ENCODE data around the gene INPP1.
A peak's percentile ranks its signal among the peaks of the same experiment; 100 is the strongest.

INPP1 gene

DNA sequence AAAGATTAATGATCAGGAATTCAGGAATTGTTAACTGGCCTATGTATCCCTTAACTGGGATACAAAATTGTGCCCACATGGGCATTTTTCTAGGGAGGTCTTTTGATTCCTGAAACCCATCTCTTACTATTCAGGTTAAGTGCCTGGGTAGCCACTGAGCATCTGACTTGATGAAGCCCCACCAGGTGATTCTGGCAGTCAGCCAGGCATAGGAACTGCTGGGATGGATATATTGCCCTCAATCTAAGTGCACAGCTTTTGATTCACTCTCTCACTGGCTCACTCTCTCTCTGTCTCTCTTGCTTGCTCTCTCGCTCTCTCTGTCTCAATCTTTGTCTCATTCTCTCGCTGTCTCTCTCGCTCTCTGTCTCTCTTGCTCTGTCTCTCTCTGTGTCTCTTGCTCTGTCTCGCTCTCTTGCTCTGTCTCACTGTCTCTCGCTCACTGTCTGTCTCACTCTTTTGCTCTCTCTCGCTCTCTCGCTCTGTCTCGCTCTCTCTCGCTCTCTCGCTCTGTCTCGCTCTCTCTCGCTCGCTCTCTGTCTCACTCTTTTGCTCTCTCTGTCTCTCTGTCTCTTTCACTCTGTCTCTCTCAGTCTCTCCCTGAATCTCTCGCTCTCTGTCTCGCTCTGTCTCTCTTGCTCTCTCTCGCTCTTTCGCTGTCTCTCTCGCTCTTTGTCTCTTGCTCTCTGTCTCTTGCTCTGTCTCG, 22.3 kb downstream of the INPP1 start:
- no peak for DNase-seq

DNA sequence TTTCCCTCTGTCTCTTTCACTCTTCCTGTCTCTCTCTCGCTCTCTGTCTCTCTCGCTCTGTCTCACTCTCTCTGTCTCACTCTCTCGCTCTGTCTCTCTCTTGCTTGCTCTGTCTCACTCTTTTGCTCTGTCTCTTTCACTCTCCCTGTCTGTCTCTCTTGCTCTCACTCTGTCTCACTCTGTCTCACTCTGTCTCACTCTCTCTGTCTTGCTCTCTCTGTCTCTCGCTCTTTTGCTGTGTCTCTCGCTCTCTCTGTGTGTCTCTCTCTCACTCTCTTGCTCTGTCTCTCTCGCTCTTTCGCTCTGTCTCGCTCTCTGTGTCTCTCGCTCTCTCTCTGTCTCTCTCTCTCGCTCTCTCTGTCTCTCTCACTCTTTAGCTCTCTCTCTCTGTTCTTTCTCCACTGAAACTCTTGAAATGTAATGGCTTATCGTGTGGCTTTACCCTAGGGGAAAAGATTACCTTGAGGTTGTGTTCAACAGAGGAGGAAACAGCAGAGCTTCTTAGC, 22.9 kb downstream of the INPP1 start:
- no peak for DNase-seq

DNA sequence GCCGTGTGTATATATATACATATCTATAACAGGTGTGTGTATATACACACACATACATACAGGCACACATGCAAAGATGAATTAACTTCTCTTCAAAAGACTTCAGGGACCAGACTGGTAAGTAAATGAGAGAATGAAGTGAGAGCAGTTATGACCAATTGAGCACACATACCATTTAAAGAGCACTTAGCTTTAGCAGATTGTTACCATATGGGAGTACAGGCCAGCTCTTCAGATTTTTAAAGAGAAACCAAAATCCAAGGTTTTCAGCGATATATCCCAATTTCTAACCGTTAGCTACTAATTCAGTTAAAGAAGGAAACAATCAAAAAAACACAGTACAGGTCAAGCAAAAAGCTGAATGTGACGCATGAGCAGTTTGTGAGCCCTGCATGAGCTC, 23.7 kb downstream of the INPP1 start:
- DNase-seq, result no peak

DNA sequence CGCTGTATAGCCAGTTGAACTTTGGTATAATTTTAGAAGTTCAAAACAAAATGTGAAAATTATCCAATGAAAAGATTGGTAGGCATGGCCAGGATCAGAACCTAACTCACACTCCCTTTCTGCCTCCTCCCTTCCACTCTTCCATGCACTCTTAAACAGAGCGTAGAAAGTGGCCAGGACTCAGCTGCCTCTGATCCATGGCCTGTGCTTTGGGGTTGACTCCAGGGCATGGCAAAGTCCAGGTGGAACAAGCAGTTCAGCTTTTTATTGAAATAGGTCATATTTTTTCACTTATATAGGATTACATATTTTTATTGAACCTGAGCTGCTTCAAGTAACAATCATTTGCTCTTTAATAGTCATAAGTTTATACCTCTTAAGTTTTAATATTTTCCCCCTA, 26.2 kb downstream of the INPP1 start:
- no peak for DNase-seq

DNA sequence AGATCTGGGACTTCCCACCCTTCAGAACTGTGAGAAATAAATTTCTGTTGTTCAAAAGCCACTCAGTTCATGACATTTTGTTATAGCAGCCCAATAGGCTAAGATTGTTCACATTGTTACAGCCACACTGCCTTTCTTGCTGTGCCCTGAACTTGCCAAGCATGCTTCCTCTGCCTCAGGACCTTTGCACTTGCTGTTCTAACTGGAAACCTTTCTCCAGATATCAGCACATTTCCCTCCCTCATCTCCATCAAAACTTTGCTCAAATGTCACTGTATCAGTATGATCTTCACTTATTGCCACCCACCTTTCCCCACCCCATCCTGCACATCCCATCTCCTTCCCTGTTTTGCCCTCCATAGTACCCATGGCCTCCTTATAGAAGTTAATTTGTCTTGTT, 32.7 kb downstream of the INPP1 start:
- no peak for DNase-seq

DNA sequence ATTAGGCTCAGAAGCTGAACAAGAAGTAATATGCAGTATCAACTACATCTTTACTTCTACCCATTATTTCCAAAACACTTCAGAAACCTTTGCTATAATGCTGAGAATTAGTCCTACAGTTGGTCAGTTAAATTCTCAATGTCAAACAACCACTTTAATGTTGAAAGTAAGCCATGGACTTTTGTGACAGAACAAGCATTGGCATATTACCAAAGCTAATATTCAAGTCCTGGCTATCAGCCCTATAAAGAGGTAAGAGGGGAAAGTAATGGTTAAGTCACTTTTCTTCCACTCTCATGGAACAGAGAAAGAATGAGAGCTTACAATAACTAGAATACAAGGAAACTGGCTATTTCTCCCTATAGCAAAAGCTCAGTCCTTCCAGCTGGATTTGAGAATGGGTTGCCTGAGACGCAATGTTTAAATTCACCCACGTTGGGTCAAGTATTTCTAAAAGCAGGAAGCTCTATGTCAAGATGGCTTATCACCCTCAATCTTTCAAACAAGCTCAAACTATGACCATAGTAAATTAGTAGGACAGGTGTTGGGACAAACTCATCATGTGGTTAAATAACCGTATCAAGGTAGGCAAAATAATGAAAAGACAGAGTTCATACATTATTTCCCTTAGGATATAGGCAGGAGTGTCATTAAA, 33.3 kb downstream of the INPP1 start:
- no peak for DNase-seq

DNA sequence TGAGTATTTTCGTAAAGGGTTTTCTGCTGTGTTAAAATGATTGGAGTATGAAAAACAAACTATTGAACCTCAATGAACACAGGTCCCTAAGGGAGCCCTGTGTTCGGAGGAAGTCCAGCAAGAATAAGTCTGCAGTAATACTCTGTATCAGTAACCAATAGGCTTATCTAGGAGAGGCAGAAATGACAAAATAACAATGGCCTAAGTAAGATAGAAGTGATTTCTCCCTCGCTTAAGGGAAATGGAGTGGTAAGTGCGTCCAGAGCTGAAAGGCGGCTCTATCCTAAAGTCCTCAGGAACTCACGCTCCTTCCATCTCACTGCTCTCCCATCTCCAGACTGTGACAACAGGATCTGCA, 35.5 kb downstream of the INPP1 start:
- no peak for DNase-seq

DNA sequence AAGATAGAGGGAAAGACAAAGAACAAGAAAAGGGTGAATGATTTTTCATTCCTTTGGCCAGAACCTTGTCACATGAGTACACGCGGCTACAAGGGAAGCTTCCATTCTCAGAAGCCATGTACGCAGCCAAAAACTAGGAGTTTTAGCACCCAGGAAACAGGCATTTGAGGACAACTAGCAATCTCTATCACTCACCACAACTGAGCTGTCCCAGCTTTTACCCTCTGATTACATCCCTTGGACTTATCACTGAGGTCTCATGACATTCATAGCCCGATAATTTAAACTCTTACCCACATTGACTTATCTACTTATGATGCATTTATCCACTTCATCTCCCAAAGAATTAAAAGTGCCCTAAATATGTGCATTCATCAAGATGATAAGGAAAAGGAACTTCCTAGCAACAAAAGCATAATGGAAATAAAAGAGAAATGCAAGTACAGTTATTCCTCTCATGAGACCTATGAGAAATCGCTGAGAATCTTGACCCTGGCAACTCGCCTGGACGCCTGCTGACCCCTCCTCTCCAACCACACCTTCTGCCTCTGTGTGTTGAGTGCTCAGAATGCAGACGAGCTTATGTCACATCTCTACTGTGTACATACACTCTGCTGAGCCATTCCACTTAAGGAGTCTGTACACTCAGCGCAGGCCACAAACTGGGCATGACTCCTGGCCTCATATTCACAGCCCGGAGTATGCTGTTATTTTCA, 36.0 kb downstream of the INPP1 start:
- DNase-seq, result peak; percentile 75

DNA sequence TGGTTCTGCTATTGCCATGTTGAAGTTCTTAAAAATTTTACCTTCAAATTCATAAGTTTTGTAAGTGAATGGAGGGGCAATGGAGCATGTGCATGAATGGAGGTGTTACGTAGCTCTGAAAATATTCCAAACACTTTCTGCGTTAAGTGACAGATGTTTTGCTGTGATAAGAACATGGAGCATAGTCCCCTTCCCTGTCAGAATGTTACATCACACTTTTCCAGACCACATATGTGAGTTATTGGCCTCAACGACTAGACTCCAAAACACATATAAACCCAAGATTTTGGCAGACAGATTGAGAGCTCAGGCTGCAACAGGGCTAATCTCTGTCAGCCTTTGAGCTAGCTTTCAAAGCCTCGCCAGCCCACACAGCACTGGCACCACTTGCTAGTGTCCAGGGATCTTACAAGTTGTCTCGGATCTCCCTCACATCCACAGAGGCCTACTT, 37.6 kb downstream of the INPP1 start:
- peak; percentile 29 for DNase-seq

DNA sequence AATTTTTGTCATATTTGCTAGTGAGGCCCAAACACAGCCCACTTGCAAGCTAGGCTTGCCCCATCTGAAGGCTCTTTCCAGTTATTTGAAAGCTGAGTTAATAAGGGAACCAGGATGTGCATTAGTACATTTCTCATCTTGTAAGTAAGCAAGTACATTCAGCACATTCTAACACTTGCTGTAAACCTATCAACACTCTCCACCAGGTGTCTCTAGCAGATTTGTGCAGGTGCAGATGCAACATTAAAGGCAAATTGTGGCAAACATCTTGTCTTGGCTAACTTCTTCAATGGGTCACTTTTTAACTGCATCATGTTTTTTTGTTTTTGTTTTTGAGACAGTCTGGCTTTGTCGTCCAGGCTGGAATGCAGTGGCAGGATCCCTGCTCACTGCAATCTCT, 39.5 kb downstream of the INPP1 start:
- peak; percentile 35 for DNase-seq

DNA sequence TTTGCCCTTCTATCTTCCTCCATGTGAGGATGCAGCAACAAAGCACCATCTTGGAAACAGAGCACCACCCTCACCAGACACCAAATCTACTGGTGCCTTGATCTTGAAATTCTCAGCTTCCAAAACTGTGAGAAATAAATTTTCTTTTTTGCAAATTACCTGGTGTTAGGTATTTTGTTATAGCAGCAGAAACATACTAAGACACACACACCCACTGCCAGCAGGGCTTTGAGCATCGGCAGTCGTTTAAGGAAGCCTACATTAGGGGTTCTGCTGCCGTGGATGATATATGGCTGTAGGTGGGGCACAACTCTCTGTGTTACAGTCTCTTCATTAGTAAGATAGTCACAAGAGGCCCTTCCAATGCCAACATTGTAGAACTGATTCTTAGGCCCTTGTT, 44.0 kb downstream of the INPP1 start:
- DNase-seq, result no peak

DNA sequence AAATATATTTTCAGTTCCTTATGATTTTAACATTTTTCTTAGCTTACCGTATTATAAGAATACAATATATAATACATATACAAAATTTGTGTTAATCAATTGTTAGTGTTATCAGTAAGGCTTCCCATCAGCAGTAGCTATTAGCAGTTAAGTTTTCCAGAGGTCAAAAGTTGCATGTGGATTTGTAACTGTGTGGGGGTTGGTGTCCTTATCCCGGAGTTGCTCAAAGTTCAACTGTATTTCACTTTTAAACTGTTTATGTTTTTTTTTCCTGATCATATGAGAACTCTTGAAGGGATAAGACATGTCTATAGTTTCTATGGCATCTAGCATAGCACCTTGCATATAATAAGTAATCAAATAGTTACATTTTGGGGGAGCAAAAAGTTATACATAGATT, 52.9 kb downstream of the INPP1 start:
- no peak for DNase-seq

DNA sequence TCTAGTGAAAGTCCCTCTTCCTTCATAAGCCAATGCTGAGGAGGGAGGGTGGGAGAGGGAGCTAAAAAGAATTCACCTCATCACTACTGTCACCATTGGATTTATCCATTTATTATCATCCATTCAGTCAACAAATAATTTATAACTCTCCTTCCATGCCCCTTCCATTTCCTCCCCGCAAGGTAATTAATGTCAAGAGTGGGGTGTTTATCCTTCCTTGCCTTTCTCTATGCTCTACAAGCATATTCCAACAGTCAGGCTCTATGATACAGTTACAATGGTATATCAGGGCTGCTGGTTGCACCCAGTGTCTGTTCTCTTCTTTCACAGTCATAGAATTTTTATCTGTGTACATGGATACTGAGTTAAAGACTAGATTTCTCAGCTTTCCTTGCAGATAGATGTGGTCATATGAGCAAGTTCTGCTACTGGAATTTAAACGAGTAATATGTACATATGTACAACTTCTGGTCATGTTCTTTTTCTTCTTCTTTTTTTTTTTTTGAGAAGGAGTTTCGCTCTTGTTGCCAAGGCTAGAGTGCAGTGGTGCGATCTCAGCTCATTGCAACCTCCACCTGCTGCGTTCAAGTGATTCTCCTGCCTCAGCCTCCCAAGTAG, 59.7 kb downstream of the INPP1 start:
- DNase-seq, result no peak

DNA sequence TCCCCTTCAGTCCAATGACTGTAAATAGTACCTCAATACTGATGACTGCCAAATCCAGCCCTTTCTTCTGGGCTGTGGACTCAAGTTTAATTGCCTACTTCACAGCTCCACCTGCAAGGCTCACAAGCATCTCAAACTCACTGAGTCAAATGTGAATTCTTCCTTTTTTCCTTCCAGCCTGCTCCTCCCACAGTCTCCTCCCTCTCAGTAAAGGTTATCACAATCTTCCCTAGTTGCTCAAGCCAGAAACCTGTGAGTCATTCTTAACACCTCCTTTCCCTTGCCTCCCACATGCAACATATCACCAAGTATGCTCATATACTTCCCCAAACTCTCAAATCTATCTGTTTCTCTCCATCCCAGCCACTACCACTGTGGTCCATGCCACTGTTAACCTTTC, 61.1 kb downstream of the INPP1 start:
- peak; percentile 19 for DNase-seq

DNA sequence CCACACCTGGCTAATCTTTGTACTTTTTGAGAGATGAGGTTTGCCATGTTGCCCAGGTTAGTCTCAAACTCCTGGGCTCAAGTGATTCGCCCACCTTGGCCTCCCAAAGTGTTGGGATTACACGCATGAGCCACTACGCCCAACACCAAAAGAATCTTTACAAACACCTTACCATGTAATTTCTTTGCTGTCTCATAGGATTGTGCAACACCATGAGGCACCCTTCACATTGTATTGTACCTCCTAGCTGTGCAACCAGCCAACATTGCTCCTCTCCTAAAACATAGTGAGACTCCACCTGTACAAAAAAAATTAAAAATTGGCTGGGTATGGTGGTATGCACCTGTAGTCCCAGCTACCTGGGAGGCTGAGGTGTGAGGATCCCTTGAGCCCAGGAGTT, 61.7 kb downstream of the INPP1 start:
- no peak for DNase-seq

DNA sequence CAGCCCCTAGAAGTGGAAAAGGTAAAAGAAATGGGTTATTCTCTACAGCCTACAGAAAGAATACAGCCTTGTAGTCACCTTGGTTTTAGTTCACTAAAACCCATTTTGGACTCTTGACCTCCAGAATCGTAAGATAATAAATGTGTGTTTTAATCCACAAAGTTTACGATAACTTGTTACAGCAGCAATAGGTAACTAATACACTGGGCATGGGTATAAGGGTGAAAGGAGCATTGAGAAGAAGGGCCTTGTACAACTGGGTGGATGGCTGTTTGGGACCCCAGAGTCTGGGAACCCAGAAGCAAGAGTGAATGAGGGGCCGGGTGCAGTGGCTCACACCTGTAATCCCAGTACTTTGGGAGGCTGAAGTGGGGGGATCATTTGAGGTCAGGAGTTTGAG, 62.6 kb downstream of the INPP1 start:
- no peak for DNase-seq

DNA sequence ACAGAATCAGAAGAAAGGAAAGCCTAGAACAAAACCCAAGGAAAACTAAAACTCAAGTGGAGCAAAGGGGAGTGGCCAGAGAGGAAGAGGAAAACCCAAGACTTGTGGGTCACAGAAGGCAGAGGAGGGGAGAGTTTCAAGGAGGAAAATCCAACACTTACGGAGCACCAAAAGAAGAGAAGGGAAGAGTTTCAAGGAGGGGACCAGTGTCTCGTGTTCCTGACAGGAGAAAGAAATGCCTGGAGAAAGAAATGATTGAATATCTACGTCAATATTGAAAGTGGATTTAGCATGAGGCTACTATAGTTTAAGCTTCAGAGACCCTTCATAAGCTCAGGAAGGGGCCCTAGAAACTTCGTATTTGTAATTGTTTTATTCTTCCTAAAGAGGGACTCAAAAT, 63.4 kb downstream of the INPP1 start:
- DNase-seq, result no peak

DNA sequence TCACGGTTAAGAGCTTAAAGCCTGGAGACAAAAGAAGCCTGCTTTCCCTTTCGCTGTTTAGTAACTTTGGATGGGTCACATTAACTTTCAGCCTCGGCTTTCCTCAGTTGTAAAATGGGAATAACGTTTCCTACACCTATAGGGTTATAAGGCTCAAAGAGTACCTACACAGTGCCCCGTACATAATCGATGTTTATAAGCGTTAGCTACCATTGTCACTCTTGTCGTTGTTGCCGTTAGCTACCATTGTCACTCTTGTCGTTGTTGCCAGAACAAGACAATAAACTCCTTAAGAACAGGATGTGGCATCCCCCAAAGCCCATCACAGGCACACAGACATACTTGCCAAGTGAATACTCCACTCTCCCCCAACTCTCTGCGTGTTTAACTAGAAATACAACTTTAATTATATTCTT, 63.9 kb downstream of the INPP1 start:
- DNase-seq, result no peak

DNA sequence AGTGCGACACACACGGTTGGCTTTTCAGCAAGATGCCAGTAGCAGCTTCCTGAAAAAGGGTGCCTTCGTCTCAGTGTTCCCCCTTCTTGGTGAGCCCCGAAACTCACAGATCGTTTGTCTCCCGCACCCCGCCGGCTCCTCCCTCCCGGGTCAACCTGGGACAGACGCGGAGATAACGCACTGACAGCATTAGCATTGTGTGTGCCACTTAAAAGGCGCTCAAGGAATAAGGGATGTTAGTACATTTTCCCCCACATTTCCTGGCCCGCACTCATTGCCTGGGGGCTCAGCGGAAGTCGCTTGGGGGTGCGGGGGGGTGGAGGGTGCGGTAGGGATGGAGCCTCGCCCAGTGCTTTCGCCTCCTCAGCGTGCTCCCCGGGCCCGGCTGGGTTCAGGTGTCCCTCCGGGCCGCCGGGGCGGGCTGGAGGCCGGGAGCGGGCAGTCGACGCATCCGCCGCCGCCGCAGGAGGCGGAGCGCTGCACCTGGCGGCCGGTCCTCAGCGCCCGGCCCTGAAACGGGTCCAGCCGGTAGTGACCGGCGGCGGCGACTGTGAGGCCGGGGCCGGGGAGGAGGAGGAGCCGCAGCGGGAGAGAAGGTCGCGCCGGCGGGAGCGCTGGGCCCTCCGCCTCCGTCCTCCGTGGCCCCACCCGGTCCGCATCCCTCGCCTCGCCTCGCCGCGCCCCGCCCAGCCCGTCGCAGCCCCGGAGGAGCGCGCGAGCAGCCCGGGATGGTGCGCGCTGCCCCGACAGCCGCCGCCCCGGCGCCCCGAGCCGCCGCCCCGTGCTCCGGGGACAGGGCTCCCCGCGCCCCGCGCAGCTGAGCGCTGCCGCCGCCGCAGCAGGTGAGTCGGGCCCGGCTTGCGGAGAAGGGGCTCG, 64.5 kb downstream of the INPP1 start, which contains the start of gene MFSD6:
TSS of gene MFSD6 (plus strand) at position 694 of the 876 bp plus-strand sequence. CDS start 27,675 bp downstream, outside the sequence.
- no peak for DNase-seq

DNA sequence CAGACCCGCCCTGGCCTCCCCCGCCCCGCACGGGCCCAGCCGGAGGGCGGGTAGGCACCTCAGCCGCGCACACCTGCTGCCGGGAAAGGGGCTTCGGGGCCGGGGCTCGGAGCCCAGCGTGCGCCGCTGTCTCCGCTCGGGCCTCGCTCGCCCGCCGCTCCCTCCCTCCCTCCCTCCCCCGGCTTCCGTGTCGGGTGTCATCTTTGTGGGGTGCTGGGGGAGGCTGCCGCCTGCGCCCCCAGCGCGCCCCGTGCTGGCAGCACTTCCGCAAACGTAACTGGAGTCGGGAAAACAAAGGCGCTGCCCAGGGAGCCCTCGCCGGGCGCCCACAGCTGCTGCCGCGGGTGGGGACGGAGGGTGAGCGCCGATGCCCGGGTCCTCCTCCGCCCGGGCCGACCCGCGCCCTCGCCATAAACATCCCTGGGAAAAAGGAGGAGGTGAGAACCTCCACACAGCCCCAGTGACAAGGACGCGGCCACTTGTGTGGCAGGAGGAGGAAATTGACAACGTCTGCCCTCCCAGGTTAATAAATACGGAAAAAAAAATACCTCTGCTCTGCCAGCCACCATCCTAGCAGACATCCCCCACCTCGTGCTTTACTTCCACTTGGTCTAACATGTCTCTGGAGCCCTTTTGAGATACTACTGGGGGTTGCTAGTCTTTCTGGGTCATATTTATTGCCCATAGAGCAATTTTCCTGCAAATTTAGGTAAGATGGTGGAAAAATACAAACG, 65.3 kb downstream of the INPP1 start:
- peak; percentile 3 for DNase-seq

DNA sequence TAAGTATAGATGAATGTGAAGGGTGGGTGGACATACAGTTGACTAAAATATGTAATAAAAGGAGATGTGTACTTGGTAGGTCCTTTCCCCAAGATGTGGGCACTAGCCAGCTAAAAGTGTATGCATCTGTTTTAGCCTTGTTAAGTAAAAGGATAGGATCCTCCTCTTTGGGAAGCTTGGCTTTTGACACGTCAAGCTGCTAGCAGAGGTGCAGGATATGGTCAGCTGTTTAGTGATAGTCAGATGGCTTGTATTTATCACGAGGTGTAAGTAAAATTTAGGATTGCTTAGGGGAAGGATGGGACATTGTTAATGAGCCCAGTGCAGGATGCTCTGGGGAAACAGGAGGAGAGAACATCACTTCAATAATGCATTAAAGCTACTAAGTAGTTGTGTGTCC, 66.2 kb downstream of the INPP1 start:
- no peak for DNase-seq

DNA sequence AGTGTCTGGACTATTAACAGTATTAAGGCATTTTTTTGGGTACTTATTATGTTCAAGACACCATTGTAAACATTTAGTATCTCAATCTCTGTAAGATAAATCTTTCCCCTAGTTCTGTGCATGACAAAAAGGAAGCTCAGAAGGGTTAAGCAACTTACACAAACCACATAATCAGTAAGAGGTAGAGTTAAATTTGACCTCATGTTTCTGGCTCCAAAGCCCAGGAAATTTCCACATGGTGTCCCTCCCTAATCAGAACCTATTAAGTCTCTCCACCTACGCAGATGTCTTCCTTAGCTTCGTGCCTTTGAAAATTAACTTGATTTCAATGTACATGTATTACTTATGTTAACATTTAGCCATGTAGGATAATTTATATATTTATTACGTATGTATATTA, 66.8 kb downstream of the INPP1 start:
- no peak for DNase-seq

All from fibroblast of skin of right quadriceps (primary cell).